Measurements from ENCODE around the gene OR6K3. TPM values are rescaled to one million over a fixed set of nuclear protein-coding genes. Genes with fewer than 3 reads are reported as not detected.

The OR6K3 gene
- total and polyA plus RNA-seq, 2 of the 8 experiments (the other 6 are each of a cell fraction or from before 2014, with no cell fraction given): not detected

DNA sequence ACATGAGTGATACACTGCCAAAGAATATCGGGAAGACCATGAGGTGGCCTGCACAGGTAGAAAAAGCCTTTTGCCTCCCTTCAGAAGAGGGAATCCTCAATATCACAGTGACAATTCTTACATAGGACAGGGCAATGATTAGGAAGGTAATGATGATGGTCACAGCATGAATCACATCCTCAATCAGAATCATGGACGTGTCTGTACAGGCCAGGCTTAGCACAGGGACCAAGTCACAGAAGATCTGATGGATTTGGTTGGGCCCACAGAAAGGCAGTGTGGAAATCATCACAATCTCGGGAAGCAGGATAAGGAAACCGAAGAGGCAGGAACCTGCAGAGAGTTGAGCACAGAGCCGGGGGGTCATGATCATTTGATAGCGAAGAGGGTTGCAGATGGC, 3.2 kb downstream of the OR6K3 start:
- no peak overlapping the region for H4K91ac ChIP-seq (replicated peaks; ENCODE audit: insufficient read length, low read length)
- H2BK15ac ChIP-seq (ENCODE audit: low read length): no peak overlapping the region
- no peak overlapping the region for H2BK20ac ChIP-seq (ENCODE audit: low read length)
- no peak overlapping the region for H4K5ac ChIP-seq (ENCODE audit: insufficient read length, low read depth, low read length)
- DNase-seq (ENCODE audit: low read depth in 1 of 2, low spot score in 2 of 2) (no peak), FAIRE-seq (no peak)
- no peak overlapping the region for H3K4me2 ChIP-seq (ENCODE audit: insufficient read depth in 1 of 2, low read depth in 2 of 2, low read length in 2 of 2)
- no peaks in the 10 kb centered on the region for H3K9me3 ChIP-seq (ENCODE audit: insufficient read depth in 2 of 2, low read depth in 1 of 2, low read length in 1 of 2)
- POLR2A ChIA-PET (ENCODE audit: partially characterized antibody): no interaction called here
- no peak overlapping the region for H3K9ac ChIP-seq (replicated peaks in 1 of 4; ENCODE audit: extremely low read depth in 1 of 4, low read depth in 3 of 4, low read length in 3 of 4)
- H3K79me2 ChIP-seq (ENCODE audit: control insufficient read depth in 1 of 2, insufficient read depth in 2 of 2, low read length in 2 of 2): no peaks in the 10 kb centered on the region
- H3K4me1 ChIP-seq (replicated peaks in 1 of 4; ENCODE audit: control insufficient read depth in 3 of 4, insufficient read depth in 4 of 4, low read length in 3 of 4): no peaks in the 10 kb centered on the region
- no peaks in the 10 kb centered on the region for H4K20me1 ChIP-seq (replicated peaks in 1 of 2; ENCODE audit: control insufficient read depth in 1 of 2, insufficient read depth in 2 of 2, low read length in 2 of 2)
- no peak overlapping the region for H3K56ac ChIP-seq (replicated peaks; ENCODE audit: insufficient read length, low read depth, low read length)
- H3K23ac ChIP-seq (ENCODE audit: insufficient read length): no peak overlapping the region
- no peak overlapping the region for H3K18ac ChIP-seq (ENCODE audit: extremely low read depth, low read length)
- 82% methylated on average over 6 of the region's 6 CpGs; no CpG with 5 or more reads in 1 of the 2 experiments for WGBS, 2 experiments (ENCODE audit: extremely low coverage in 1 of 2, insufficient coverage in 1 of 2, insufficient read length in 1 of 2, insufficient replicate concordance in 2 of 2, low coverage in 1 of 2, low lambda C conversion rate in 2 of 2, missing lambda C conversion rate in 1 of 2)
- H2BK120ac ChIP-seq (replicated peaks; ENCODE audit: low read depth, low read length): no peak overlapping the region
- H3K27ac ChIP-seq (ENCODE audit: low read depth, low read length): no peak overlapping the region
- no peak overlapping the region for H2BK5ac ChIP-seq (ENCODE audit: low read depth, low read length)
- no peak overlapping the region for H2AK5ac ChIP-seq (ENCODE audit: low read depth, low read length)
- no peak overlapping the region; the same call in 1 of the 2 replicates for H2AFZ ChIP-seq (ENCODE audit: low read length)
- no peaks in the 10 kb centered on the region for H3K23me2 ChIP-seq (ENCODE audit: low read depth, low read length)
- H3K4me3 ChIP-seq (ENCODE audit: extremely low read depth in 1 of 4, insufficient read depth in 2 of 4, low read depth in 3 of 4, low read length in 4 of 4): no peak overlapping the region
- CTCF ChIA-PET (ENCODE audit: partially characterized antibody): no interaction called here
- H2BK12ac ChIP-seq (ENCODE audit: low read depth, low read length): no peak overlapping the region
- TF ChIP-seq JUND (IDR thresholded peaks at IDR 0.05; ENCODE audit: low read length) (no peak), SAP30 (IDR thresholded peaks at IDR 0.05; ENCODE audit: insufficient read depth, insufficient replicate concordance, low read length) (no peak), RBBP5 (IDR thresholded peaks at IDR 0.05; ENCODE audit: borderline replicate concordance, low read depth, low read length) (no peak), GTF2F1 (IDR thresholded peaks at IDR 0.05; ENCODE audit: borderline replicate concordance, low read depth, low read length) (no peak)
- H3K14ac ChIP-seq (ENCODE audit: insufficient read length): no peak overlapping the region
- H3K4ac ChIP-seq (replicated peaks; ENCODE audit: insufficient read length, low read depth, low read length): no peak overlapping the region
- H4K8ac ChIP-seq (ENCODE audit: extremely low read depth, insufficient read depth, low read length): no peak overlapping the region
- H3K36me3 ChIP-seq (ENCODE audit: control insufficient read depth in 2 of 4, insufficient read depth in 4 of 4, low read length in 3 of 4): no peaks in the 10 kb centered on the region
- H3K79me1 ChIP-seq (ENCODE audit: low read depth, low read length): no peaks in the 10 kb centered on the region
- H3K27me3 ChIP-seq (replicated peaks in 1 of 4; ENCODE audit: control insufficient read depth in 3 of 4, extremely low read depth in 1 of 4, insufficient read depth in 3 of 4, low read length in 3 of 4): no peaks in the 10 kb centered on the region
